ENCODE measurements around the gene ATP8B4.

Gene ATP8B4

GRCh38 chr15:49863431-49864224 is 255.4 kb downstream of the ATP8B4 start:
- DNase-seq (ENCODE audit: low read depth, low spot score) = no peak

DNA sequence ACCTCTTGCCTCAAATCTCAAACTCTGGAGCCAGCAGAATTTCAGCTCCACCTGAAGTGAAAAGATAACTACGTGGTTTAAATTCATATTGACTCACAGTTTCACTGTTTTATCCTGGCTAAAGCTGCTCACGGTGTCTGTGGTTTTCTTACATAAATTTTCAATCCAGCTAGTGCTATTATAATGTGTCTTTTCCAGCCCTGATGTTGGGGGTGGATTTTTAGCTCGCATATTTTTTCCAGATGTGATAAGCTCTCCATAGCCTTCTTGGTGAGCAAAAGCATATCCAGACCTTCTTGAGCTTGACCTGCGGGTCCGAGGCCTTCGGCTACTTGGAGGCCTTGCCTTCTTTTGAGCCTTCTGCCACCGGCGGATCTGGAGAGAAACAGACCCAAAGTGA is 258.9 kb downstream of the ATP8B4 start:
- DNase-seq (ENCODE audit: low read depth, low spot score) = no peak

GRCh38 chr15:49857496-49858475 is 261.2 kb downstream of the ATP8B4 start:
- no peak for DNase-seq (ENCODE audit: low read depth, low spot score)

GRCh38 chr15:49855917-49856637 is 263.0 kb downstream of the ATP8B4 start:
- DNase-seq (ENCODE audit: low read depth, low spot score) = no peak

DNA sequence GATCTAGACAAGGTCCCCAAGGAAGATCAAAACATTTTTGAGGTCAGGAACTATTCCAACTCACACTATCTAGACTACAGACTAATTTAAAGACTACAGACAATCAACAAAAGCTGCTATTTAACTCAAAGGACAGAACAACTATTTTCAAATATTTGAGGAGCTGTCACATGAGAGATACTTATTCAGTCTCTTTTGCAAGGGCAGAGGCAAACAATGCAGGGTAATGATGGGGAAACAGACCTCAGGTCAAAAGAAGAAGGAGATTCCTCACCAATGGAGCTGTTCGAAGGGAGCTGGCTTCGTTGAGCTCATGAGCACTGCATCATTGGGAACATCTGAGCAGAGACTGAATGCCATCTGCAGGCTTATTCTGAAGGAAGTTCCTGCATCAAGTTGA is 266.3 kb downstream of the ATP8B4 start:
- no peak for DNase-seq (ENCODE audit: low read depth, low spot score)

DNA sequence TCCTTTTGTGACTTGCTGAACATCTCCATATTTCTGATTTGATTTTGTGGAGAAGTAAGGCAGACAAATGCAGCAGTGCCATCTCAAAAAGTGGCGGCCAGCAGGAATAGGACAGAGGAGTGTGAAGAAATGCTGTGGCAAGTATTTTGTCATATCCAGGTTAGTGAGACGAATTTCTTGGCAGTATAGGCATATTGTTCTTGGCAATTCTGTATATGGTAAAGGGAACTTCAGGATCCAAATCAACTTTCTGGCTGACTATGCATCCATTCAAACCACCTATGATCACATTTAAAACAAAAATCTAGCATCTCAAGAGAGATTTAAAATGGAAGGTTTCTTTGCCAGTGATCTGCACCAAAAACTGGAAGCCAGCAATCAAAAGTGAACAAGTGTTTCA is 270.2 kb downstream of the ATP8B4 start:
- DNase-seq (ENCODE audit: low read depth, low spot score) = no peak

DNA sequence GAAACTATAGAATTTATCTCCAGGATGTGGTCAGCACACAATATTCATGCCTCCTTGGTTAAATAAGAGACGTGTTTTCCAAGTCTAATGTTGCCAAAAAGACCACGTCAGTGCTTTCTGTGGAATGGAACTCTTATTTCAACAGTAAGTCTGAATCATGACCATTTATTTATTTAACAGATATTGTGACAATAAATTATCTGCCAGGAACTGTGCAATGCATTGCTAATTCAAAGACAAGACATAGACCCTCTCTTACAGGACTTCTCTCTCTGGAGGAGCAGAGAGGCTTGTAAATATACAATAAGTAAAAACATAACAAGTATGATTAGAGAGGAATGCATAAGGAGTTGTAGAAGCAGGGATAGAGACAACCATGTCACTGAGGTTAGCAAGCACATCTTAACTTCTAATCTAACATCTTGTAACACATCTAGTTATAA is 270.7 kb downstream of the ATP8B4 start:
- peak; percentile 29 for DNase-seq (ENCODE audit: low read depth, low spot score)

- no peak for DNase-seq (ENCODE audit: low read depth, low spot score)
Measured at GRCh38 chr15:49847423-49848281, 271.4 kb downstream of the ATP8B4 start.

GRCh38 chr15:49844390-49844789 is 274.6 kb downstream of the ATP8B4 start:
- DNase-seq (ENCODE audit: low read depth, low spot score) = no peak

DNA sequence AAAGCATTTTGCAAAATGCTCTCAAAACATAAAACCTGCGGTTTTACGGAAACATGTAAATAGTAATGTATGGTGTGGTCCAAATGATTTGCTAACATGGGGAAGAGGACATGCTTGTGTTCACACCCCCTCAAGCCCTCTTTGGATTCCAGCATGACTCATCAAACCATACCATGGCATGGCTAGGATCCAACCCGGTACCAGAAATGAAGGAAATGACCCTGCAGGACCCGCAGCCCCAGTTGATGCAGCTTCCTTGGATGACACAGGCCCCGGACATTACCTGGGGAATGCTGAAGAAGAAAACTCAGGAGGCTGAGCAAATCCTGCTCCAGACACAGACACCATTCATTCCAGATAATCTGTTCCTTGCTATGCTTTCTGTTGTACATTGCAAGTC is 275.3 kb downstream of the ATP8B4 start:
- DNase-seq (ENCODE audit: low read depth, low spot score) = no peak

GRCh38 chr15:49842031-49842730 is 276.9 kb downstream of the ATP8B4 start:
- DNase-seq (ENCODE audit: low read depth, low spot score) = no peak

DNA sequence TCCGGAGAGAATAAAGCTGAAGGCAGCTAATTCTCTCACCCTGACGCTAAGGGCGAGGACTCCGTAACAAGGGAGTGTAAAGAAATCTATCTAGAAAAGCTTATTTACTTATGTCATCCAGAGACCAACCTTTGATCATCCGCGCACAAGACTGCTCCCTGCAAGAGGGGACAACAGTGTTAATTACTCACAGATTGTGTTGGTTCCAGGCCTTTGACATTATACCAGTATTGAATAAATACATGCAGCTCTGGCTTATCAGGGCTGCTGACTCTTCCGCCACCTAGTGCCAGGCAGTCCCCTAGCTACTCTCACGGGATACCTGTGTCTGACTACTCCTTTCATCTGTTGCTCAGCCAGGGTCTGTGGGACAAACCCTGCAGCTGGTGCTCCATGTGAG is 286.5 kb downstream of the ATP8B4 start:
- DNase-seq (ENCODE audit: low read depth, low spot score) = no peak

DNA sequence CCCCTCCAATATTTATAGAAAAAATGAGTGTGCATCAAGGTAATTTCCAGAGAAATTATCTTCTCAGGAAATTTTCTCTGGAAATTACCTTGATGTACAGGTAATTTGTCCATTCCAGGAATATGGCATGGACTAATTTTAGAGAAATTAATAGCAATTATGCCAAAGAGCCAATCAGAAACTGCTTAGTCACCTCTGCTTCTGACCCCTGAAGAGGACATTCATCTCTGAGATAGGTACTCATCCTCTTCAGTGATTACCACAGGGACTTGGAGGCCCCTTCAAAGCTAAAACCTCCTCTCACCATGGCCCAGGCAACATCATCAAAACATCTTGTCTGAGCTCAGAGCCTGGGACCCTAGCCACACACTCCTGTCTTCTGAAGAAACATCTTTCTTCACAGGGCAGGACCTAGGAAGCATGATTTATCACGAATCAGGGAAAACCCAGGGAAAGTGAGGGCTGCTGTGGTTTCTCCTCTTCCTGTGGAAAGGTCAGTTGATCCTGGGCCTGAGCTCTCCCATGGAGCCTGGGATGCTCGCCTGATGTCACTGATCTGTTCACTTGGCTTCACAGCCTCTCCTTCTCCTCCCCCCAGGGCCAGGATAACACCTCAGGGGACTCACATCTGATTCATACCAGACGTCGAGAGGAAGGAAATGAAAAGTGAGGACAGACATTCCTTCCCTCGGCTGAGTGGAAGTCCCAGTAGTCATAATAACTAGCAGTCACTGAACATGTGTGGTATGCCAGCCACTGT is 287.6 kb downstream of the ATP8B4 start:
- DNase-seq (ENCODE audit: low read depth, low spot score) = peak; percentile 36

DNA sequence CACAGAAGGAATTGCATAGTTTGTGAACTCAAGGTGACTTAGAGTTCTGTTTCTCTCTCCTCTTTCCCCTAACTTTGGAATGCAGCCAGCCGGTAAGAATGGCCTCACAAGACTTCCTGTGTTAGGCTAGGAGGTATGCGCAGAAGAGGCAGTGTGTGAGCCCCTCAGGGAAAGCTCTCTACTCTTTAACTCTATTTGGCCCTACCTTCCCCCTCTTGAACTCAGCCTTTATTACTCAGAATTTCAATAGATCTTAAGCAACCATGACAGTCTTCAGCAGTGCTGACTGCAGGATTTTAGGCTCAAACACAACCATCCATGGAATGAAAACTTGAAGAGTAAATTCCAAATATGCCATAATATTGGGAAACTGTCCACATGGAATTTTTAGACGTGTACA is 288.6 kb downstream of the ATP8B4 start:
- DNase-seq (ENCODE audit: low read depth, low spot score) = no peak

- DNase-seq (ENCODE audit: low read depth, low spot score) = no peak
Measured at GRCh38 chr15:49827311-49827710, 291.7 kb downstream of the ATP8B4 start.

- DNase-seq (ENCODE audit: low read depth, low spot score) = no peak
Measured at GRCh38 chr15:49826640-49827234, 292.3 kb downstream of the ATP8B4 start.

DNA sequence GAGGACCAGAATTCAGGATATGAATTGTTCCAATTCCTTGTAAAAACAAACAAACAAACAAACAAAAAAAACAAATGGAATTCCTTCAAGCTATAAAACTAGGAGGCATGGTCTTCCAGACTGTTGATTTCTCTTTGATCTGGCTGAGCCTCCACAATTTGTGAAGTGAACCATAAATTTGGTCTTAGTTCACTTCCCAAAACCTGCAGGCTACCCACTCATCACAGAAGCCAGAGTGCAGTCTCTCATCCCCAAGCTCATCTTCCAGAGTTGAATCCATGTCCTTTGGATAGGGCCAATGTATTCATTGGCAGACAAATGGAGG is 294.3 kb downstream of the ATP8B4 start:
- no peak for DNase-seq (ENCODE audit: low read depth, low spot score)

GRCh38 chr15:49823987-49824774 is 294.9 kb downstream of the ATP8B4 start:
- no peak for DNase-seq (ENCODE audit: low read depth, low spot score)

DNA sequence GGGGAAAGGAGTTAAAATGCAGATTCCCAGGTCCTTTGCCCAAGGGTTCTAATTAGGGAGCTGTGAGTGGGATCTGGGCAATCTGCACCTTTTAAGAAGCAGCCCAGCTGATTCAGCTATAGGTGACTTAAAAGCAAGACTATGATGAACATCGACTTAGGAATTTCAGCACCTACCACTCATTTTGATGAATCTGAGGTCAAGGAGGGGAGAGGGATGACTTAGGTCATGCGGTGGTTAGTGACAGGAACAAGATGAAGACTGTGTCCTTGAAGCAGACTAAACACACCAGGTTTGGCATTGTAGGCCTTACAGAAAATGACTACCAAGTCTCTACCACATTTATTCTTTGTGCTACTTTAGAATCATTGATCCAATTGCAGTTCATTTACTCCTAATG is 301.9 kb downstream of the ATP8B4 start:
- DNase-seq (ENCODE audit: low read depth, low spot score) = no peak

Measured in brain pericyte (primary cell).